ENCODE data around the gene COMTD1.
"Not testable (repeated sequence)": the region's sequence is repeated elsewhere in the genome, so short reads cannot be mapped to it uniquely, and the experiment has no call there.

COMTD1 gene

GRCh38 chr10:75195035-75195763, 40.6 kb downstream of the COMTD1 start:
- no peak for DNase-seq (ENCODE audit: low read depth in 2 of 2)

GRCh38 chr10:75194625-75195024, 41.1 kb downstream of the COMTD1 start:
- DNase-seq (ENCODE audit: low read depth in 2 of 2): not testable (repeated sequence)

GRCh38 chr10:75191821-75192568, 43.8 kb downstream of the COMTD1 start:
- no peak for DNase-seq (ENCODE audit: low read depth in 2 of 2)

GRCh38 chr10:75189266-75190096, 46.3 kb downstream of the COMTD1 start:
- DNase-seq (ENCODE audit: low read depth in 2 of 2): no peak

- DNase-seq (ENCODE audit: low read depth in 2 of 2): not testable (repeated sequence)
Measured at GRCh38 chr10:75188522-75188921, 47.2 kb downstream of the COMTD1 start.

GRCh38 chr10:75187961-75188426, 47.8 kb downstream of the COMTD1 start:
- peak; percentile 28 to 49 for DNase-seq (ENCODE audit: low read depth in 2 of 2)

GRCh38 chr10:75186310-75186709, 49.4 kb downstream of the COMTD1 start:
- DNase-seq (ENCODE audit: low read depth in 2 of 2): no peak
